HG03565 (cell line): ENCODE measurements around the gene KRT86.
"Not testable (repeated sequence)": the region's sequence is repeated elsewhere in the genome, so short reads cannot be mapped to it uniquely, and the experiment has no call there.

Experiments
- ATAC-seq: cut with Tn5 transposase; IDR thresholded peaks from one replicate; pipeline ENCODE4 v1.9.1; 2021; ENCODE audit warnings: mild to moderate bottlenecking, moderate library complexity; ENCODE audit not compliant: unreplicated experiment

KRT86 gene

GRCh38 chr12:52238207-52238840 lies 36.1 kb upstream of the KRT86 start:
- no peak for ATAC-seq

- no peak for ATAC-seq
These were observed 35.4 kb upstream of the KRT86 start for GRCh38 chr12:52238916-52239646.

GRCh38 chr12:52239767-52240166 lies 34.7 kb upstream of the KRT86 start:
- ATAC-seq = no peak

DNA sequence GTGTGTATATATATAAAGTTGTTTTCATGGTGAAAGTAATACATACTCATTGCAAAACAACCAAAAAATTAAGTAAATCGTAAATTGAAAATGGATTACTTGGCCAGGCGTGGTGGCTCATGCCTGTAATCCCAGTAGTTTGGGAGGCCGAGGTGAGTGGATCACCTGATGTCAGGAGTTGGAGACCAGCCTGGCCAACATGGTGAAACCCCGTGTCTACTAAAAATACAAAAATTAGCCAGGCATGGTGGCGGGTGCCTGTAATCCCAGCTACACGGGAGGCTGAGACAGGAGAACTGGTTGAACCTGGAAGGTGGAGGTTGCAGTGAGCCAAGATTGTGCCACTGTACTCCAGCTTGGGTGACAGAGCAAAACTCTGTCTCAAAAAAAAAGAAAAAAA lies 34.2 kb upstream of the KRT86 start:
- ATAC-seq = not testable (repeated sequence)

DNA sequence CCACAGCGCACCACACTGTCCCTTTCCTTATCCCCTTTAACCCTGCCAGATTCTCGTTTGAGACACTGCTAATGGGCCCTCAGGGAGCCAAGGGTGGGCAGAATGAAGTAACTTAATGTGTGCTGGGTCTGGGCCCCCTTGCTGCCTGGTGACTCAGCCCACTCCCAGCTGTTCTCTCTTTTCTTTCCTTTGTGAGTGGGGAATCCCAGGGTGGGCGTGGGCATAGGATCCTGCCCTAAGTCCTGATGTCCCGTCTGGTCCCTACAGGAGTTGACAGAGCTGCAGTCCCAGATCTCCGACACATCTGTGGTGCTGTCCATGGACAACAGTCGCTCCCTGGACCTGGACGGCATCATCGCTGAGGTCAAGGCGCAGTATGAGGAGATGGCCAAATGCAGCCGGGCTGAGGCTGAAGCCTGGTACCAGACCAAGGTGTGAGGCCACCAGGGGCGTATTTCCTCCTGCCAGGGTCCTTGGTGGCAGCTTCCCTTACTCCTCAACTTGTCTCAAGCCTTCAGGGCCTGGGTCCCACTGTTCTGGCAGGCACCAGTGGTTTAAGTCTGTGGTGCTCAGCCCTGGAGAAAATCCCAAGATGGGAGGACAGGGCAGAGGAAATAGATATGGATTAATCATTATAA lies 33.1 kb upstream of the KRT86 start:
- no peak for ATAC-seq

DNA sequence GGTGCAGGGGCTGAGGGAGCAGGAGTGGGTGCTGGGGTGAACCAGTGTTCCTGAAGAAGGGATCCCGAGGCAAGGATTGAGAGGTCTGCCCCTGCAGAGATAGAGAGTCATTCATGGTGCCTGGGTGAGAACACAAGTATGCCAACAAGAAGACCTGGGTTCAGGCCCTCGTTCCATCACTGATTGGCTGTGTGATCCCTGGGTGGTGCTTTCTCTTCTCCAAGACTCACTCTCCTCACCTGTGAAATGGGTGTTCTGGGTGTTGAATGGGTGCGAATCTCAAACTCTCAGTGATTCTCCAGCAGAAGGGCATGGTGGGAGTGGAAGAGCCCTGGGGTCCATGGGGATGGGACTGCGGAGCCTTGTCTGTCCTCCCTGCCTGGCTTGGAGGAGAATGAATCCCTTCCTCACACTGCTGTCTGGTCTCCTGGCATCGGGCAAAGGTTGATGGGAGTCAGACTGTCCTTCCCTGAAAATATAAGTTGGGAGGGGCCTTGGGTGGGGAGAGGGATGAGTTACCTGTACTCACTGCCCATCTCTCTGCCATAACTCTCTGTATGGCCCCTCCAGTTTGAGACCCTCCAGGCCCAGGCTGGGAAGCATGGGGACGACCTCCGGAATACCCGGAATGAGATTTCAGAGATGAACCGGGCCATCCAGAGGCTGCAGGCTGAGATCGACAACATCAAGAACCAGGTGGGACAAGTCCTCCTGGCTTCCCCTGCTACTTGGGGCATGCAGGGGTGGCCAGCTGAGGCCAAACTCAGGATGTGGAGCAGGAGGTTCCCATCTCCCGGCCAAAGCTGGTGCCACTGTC lies 31.8 kb upstream of the KRT86 start:
- ATAC-seq = no peak

GRCh38 chr12:52243259-52243855 lies 31.1 kb upstream of the KRT86 start:
- no peak for ATAC-seq

GRCh38 chr12:52243856-52244614 lies 30.4 kb upstream of the KRT86 start:
- ATAC-seq = peak; percentile 82

DNA sequence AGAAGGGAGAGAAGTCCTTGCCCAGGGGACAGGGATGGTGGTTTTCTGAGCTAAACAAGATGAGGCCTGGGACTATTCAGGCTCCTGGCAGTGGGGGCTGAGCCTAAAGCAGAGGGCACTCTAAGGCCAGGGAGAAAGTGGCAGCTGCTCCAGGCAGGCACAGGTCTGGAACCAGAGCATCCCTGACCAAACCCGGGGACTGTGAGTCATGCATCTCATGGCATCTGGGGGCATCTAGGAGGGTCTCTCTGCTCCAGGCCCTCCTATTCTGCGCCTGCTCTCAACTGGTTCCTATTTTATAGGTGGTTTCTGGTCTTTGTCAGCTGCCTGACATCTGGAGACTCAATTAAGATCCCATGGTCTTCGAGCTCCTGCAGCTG lies 29.8 kb upstream of the KRT86 start:
- ATAC-seq = no peak

- ATAC-seq = no peak
These were observed 29.0 kb upstream of the KRT86 start for GRCh38 chr12:52245259-52245961.

DNA sequence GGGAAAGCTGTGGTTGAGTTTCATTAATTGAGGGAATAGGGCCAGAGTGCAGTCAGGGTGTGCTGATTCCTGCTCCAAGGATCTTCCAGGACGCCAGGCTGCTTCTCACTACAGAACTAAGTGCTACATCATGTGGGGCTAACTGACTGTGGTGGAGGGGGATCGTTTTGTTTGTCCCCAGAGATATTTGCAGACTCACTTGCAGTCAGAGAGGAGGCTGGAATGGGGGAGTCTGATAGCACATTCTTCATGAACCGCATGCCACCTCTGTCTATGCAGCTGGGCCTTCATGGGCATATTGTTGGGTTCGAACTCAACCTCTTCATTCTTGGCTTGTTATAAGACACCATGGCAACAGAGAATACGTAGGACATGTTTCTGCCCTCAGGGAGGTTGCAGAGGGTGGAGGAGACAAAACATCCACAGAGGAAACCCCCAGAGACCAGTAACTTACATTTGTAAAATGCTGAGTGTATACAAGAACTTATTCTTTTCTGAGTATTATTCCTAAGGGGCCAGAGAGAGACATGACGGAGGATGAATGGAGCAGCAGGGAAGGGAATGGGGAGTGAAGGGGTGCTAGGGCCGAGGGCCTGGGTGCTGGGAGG lies 28.4 kb upstream of the KRT86 start:
- ATAC-seq = no peak

DNA sequence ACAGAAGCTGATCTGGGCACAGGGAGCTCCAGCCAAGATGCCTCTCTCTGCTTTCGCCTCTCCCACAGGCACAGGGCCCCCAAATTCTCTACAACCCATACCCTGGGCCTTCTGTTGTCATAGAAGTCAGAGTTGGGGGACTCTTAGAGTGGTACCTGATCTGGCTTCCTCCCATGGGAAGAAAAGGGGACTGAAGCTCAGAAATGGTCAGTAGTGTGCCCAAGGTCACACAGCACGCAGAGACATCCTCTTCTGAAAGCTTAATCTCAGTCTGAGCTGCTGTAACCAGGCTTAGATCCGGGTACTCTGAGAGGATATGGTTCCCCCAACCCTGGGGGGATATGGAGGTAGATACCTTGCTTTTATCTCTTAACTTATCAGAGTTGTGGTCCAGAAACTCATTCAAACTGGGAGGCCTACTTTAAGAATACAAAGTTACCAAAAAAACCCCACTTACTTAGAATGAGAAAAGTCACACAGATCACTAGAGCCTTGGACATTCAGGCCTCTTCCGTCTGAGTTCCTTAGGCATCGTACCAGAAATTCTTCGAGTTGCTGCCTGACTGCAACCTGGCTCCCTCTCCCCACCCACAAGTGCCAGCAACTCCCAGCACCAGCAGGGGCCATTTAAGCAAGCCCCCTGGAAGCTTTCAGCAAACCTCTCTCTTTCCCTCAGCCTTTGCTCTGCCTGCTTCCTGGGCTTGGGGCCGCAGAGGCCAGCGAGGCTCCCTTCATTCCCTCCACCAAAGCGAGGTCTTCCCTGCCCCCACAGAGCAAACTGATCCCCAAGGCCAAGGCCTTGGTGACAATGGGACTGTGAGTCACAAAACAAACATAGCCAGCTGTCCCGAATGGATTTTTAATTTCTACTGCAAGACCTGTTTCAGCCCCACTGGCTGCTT lies 27.5 kb upstream of the KRT86 start:
- ATAC-seq = no peak

GRCh38 chr12:52247622-52248540 lies 26.6 kb upstream of the KRT86 start:
- ATAC-seq = no peak

GRCh38 chr12:52248541-52249461 lies 25.6 kb upstream of the KRT86 start:
- ATAC-seq = no peak

DNA sequence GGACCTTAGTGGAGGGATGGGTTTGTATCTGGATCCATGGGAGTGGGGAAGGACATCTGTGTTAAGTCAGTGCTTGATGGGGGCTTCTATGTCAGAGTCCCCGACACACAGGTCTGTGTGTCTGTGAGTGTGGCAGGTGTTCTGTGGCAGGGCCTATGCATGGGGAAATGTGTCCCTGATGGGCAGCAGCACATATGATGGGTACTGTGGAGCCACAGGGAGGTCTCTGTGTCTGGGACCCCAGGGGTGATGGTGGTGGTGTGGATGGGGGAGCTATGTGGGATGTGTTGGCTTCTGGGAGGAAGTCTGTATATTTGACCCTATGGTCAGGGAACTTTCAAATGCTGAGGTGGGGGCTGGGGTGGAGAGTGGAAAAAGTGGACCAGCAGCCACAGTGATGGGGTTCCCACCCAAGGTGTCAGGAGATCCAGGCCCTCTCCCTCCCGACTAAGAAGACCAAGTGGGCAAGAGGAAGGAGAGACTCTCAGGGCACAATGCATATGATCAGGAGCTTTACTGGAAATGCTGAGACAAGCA lies 24.9 kb upstream of the KRT86 start:
- no peak for ATAC-seq
